Stimulated activated CD8-positive, alpha-beta memory T cell treated with anti-CD3 and anti-CD28 coated beads, Interleukin-15, amount 100 ng/mL, for 4 hours (primary cell): ENCODE data around the gene SYNJ2.

ENCODE experiments used
- DNase-seq, 2 donors: peaks; one replicate each; pipeline ENCODE4 v3.0.0-alpha.2; 2020; ENCODE audit warnings: low read depth in 2 of 2

The SYNJ2 gene

DNA sequence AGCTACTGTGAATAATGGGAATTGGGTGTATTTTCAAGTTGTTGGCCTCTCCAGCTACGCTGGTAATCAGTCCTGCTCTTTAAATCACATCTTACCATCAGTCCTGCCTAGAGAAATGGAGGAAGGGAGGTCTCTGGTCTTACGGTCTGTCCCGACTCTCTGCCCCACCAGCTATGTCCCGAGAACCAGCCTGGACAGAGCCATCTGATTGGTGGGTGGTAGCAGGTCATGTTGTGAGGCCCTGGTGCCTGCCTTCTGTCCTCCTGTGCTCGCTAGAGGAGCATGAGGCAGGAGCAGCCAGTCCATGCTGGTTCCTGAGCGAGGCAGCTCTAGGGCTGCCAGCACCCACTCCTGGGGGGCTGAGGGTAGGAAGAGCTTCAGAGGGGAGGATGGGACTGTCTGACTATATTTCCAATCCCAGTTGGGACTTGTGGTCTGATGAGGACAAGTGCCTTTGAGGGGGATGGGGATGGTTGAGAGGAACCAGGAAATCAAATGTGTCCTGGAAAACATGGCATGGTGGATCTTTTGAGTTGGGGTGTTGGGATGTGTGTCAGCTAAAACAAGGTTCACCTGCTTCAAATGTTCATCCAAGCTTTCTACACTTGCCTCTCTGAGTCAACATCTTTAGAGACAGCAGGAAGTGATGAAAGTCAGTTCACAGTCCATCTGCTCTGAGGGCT lies 33.0 kb downstream of the SYNJ2 start:
- no peak for DNase-seq

DNA sequence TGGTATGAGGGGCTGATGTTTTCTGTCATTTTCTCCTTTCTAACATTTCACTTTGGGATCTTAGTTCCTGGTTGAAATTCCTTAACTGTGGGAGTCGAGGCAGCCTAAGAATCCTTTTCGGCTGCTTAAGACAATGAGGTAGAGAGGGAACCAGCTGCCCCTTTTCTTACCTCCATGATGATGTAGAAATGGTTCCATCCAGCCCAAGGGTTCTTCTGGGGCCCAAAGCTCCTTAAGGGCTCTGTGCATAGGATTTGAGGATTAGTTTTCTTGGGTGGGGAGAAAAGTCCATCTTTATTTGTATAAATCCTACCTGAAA lies 33.5 kb downstream of the SYNJ2 start:
- DNase-seq, result no peak

DNA sequence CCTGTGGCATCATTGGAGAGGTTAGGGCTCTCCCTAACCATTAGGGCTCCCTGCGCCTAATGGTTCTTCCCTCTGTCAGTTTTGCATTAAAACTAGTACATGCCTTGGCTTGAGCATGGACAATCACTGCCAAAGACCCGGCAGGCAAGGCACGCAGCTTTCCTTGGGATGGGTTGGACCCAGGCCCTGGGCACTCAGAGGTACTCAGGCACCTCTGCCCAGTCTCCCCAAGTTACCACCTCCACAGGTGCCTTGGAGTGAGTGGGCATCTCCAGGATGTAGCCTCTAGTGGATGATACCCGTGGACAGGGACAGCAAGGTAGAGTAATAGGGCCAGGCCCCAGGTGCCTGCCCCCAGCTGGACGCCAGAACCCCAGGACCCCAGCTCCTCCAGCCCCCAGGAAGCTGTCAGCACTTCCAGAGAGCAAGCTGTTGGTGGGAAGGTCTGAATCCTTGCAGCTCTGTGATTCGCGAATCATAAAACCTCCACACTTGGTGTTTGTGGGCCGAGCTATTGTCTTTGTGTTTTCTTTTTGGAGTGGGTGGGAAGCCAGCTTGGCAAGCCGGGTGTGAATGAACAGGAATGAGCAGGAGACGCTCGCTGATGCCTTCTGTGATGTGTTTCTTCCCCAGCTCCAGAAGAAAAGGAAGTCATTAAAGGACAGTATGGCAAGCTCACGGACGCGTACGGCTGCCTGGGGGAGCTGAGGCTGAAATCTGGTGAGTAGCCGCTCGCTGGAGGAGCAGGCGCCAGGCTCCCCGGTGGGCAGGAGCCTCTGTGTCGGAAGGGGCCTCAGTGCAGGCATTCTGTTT lies 35.1 kb downstream of the SYNJ2 start:
- DNase-seq, result no peak

GRCh38 chr6:158017621-158018040 lies 36.0 kb downstream of the SYNJ2 start:
- no peak for DNase-seq

GRCh38 chr6:158018041-158018771 lies 36.5 kb downstream of the SYNJ2 start:
- DNase-seq, result no peak

- DNase-seq, result no peak
These were observed 37.2 kb downstream of the SYNJ2 start for GRCh38 chr6:158018851-158019361.

GRCh38 chr6:158019416-158019815 lies 37.8 kb downstream of the SYNJ2 start:
- no peak for DNase-seq

- no peak for DNase-seq
These were observed 38.6 kb downstream of the SYNJ2 start for GRCh38 chr6:158020272-158020711.

DNA sequence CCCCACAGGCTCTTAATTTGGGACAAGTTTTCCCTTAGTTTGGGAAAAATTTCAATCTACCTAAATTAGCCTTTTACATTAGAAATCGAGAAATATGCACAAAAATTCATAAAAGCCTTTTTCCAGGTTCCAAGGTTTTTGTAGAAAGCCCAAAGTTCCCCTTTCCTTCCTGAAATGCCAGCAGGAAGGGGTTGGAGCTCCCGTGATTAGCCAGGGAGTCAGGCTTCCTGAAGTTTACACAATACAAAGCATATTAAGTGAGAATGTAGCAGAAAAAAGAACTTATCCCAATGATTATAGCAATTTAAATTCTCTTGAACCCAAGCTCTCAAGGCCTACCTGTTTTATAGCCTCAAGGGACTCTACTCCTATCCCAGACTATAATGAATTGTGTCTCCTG lies 39.1 kb downstream of the SYNJ2 start:
- DNase-seq, result no peak

DNA sequence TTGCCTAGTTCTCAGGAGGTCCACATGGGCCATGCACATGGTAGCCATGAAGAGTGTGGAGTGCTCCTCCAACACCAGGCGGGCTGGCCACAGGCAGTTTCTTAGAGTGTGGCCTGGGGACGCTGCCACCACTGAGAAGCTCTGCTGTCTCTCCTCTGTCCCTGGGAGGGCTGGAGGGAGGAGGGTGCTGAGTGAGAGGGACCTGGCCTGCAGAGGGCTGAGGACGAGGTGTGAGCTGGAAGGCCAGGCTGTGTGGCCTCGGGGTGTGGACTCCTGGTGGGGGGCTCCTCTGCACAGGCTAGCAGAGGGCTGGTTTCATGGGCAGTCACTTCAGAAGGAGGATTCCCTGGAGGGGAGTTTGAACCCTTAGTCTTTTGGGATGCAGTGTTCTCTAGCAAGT lies 39.7 kb downstream of the SYNJ2 start:
- DNase-seq, result no peak

- no peak for DNase-seq
These were observed 40.4 kb downstream of the SYNJ2 start for GRCh38 chr6:158021814-158022748.

- no peak for DNase-seq
These were observed 41.3 kb downstream of the SYNJ2 start for GRCh38 chr6:158022749-158023596.

DNA sequence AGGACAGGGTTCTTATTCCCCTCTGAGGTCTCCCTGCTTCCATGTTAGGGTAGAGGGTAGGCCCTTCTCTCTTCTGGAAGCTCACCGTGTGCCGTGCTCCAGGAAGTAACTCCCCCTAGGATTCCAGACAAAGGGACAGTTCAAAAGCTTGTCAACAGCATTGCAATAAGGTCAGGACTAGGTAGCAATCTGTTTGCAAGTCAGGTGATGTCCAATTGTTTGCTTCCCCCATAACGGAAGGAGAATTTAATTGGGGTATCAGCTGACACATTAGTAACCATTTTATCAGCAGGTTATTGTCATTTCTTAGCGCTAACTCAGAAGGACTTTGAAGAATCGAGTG lies 41.9 kb downstream of the SYNJ2 start:
- DNase-seq, result no peak

GRCh38 chr6:158024566-158025297 lies 43.1 kb downstream of the SYNJ2 start:
- no peak for DNase-seq

GRCh38 chr6:158026054-158026900 lies 44.6 kb downstream of the SYNJ2 start:
- peak; percentile 67 to 78 for DNase-seq

- no peak for DNase-seq
These were observed 45.4 kb downstream of the SYNJ2 start for GRCh38 chr6:158026901-158027589.

DNA sequence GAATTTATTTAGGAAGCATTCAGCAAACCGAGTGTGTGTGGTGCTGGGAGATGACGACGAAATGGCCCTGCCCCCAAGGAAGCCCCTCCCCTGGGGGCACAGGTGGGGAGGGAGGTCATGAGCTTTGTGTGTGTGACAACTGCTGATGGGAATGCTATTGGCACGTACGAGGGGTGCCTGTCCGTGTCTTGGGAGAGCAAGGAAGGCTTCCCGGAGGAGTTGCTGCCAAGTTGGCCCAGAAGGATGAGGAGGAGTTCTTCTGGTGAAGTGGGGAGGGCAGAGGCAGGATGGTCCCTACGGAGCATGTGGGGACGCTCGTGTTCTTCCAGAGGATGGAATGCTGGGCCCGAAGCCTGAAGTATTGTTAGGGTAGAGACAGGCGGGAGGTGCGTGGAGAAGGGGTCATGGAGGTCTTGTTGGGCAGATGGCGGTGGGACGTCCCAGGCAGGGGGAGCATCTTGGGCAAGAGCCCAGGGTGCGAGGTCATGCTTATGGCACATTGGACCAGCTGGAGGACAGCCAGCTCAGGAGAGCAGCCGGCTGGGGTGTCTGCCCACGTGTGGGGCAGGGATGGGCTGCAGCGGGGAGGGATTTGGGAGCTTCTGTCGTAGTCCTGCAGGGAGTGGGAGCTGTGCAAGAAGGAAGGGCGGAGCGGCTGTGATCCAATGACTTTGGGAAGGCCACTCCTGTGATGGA lies 46.1 kb downstream of the SYNJ2 start:
- DNase-seq, result no peak

DNA sequence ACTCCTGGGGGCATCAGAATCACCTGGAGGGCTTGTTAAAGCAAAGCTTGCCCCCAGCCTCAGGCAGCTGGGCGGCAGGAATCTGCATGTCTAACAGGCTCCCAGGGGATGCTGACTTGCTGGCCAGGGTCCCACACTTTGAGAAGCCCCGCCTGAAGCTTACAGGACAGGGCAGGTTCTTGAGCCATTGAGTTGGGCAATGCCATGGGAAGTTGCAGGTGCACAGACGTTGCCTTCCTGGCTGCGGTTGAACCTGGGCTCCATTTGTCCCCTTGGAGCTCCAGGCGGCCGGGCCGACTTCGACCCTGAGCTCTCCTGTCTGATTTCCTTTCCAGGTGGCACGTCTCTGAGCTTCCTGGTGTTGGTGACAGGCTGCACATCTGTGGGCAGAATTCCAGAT lies 46.8 kb downstream of the SYNJ2 start:
- DNase-seq, result no peak
